ENCODE data around the gene GPR160. TPM values are rescaled to one million over a fixed set of nuclear protein-coding genes. Genes with fewer than 3 reads are reported as not detected.

Gene GPR160
- total RNA-seq, 2 donors from 2014 or later = 27.4 to 88.9 TPM

DNA sequence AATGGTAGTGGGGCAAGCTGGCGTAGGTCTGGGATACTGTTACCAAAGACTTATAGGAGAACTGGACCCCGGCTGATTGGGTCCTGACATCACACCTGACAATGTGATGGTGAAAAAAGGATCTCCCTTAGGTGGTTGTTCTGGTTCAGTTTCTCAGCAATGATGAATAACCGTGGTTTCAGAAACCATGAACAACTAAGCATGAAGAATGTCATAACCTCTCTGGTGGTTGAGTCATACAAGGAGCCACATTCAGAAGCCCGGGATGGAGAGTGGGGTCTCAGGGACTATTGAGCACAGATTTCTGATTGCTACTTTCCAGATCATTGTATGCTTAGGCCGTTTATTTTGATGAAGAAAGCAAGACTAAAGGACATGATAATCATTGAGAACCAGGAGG, 17.4 kb downstream of the GPR160 start:
- no peaks in the 10 kb centered on the region for H3K36me3 ChIP-seq
- no peaks in the 10 kb centered on the region for H3K27me3 ChIP-seq (replicated peaks; ENCODE audit: insufficient read depth)
- DNase-seq (ENCODE audit: low spot score) = no peak
- WGBS = 86% methylated on average over 5 of the region's 5 CpGs
- H3K4me1 ChIP-seq (replicated peaks) = peaks cover 3% of the 10 kb centered on the region
- peak overlapping the region in 1 of 2 donors; percentile 38 for H3K27ac ChIP-seq
- H3K4me3 ChIP-seq = no peak overlapping the region
- no peaks in the 10 kb centered on the region for H3K9me3 ChIP-seq
- intact Hi-C loops (cut with DNase I) = no loop called here
- TF ChIP-seq, protein P1, sequence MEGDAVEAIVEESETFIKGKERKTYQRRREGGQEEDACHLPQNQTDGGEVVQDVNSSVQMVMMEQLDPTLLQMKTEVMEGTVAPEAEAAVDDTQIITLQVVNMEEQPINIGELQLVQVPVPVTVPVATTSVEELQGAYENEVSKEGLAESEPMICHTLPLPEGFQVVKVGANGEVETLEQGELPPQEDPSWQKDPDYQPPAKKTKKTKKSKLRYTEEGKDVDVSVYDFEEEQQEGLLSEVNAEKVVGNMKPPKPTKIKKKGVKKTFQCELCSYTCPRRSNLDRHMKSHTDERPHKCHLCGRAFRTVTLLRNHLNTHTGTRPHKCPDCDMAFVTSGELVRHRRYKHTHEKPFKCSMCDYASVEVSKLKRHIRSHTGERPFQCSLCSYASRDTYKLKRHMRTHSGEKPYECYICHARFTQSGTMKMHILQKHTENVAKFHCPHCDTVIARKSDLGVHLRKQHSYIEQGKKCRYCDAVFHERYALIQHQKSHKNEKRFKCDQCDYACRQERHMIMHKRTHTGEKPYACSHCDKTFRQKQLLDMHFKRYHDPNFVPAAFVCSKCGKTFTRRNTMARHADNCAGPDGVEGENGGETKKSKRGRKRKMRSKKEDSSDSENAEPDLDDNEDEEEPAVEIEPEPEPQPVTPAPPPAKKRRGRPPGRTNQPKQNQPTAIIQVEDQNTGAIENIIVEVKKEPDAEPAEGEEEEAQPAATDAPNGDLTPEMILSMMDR (IDR thresholded peaks at IDR 0.05) = no peak
- TF ChIP-seq POLR2A (IDR thresholded peaks at IDR 0.05) = no peak

DNA sequence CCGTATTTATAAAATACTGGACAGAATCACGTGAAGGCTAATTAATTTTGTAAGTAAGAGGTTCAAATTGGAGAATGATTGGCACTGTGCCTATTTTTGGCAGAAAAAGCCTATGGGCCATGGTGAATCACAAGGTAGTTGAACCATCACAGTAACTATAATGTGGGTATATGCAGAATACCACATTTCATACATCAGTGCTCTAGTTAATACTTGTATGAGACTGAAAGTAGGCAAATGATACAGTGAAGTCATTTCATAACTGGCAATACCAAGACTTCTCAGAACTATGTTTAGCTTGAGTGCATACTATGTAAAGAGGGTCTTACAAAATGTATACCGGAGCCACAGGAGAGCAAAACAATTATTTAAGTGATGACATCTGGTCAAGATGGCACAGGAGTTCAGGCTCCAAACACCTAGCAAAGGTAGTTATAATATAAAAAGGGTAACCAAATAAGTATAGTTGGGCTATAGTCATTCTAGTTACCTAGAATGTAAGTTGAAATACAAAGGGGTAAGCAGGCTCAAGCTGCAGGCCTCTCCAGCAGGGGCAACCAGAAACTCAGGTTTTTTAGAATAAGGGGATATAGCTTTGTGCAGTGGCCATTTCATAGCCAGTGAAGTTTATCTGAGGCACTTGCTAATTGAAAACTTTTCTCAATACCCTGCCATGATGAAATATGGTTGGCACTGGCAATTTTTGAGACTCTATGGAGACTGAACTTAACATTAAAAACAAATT, 19.1 kb downstream of the GPR160 start:
- H3K36me3 ChIP-seq = no peaks in the 10 kb centered on the region
- H3K9me3 ChIP-seq = no peaks in the 10 kb centered on the region
- peak overlapping the region in 1 of 2 donors; percentile 44 for H3K27ac ChIP-seq
- no peak for TF ChIP-seq POLR2A (IDR thresholded peaks at IDR 0.05)
- no peak overlapping the region for H3K4me3 ChIP-seq
- no peaks in the 10 kb centered on the region for H3K27me3 ChIP-seq (replicated peaks; ENCODE audit: insufficient read depth)
- no peak for DNase-seq (ENCODE audit: low spot score)
- 87% methylated on average over 3 of the region's 3 CpGs for WGBS
- H3K4me1 ChIP-seq (replicated peaks) = peaks cover 3% of the 10 kb centered on the region
- intact Hi-C loops (cut with DNase I) = no loop called here

DNA sequence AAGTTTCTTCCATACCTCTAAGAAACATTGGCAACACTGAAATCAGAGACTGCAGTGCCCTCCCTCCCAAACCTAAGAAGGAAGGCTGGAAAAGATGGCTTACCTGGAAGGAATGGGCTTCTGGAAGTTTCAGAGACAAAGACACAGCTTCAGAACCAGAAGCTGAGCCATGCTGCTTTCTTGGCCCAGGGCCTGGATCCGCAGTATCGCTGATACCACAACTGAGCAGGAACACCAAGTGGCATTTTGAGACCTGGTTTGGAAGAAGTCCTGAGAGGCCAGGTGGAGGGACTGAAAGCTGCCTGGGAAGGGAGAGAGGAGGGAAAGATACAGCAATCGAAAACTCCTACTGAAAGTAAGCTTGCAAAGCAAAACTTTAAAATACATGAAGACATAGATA, 19.8 kb downstream of the GPR160 start:
- H3K27ac ChIP-seq = peak overlapping the region in 1 of 2 donors; percentile 44
- no peak for DNase-seq (ENCODE audit: low spot score)
- TF ChIP-seq POLR2AphosphoS5 (IDR thresholded peaks at IDR 0.05) (peak; percentile 9), POLR2A (IDR thresholded peaks at IDR 0.05) (no peak)
- peaks cover 3% of the 10 kb centered on the region for H3K4me1 ChIP-seq (replicated peaks)
- 60% methylated on average over 3 of the region's 3 CpGs for WGBS
- H3K9me3 ChIP-seq = no peaks in the 10 kb centered on the region
- no peaks in the 10 kb centered on the region for H3K36me3 ChIP-seq
- no peak overlapping the region for H3K4me3 ChIP-seq
- no peaks in the 10 kb centered on the region for H3K27me3 ChIP-seq (replicated peaks; ENCODE audit: insufficient read depth)
- intact Hi-C loops (cut with DNase I) = no loop called here

DNA sequence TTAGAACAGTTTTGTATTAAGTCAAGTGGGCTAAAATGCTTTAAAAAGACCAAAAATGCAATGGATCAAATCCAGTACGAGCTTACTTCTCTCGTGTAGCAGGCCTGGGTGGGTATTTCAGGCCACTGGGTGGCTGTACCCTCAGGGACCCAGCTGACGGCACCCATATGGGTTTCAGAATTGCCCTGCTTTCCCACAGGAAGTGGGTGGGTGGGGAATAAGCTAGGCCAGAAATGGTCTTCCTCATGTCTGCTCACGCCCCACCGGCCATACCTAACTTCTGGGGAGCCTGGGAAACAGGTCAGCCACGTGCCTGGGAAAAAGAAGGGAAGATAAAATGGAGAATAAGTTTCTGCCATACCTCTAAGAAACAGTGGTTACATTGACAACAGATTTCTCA, 20.3 kb downstream of the GPR160 start:
- WGBS = 79% methylated on average over 6 of the region's 6 CpGs
- no peaks in the 10 kb centered on the region for H3K36me3 ChIP-seq
- H3K9me3 ChIP-seq = no peaks in the 10 kb centered on the region
- intact Hi-C loops (cut with DNase I) = no loop called here
- DNase-seq (ENCODE audit: low spot score) = no peak
- H3K4me3 ChIP-seq = no peak overlapping the region
- H3K27ac ChIP-seq = peak overlapping the region in 1 of 2 donors; percentile 44
- H3K4me1 ChIP-seq (replicated peaks) = peaks cover 3% of the 10 kb centered on the region
- no peaks in the 10 kb centered on the region for H3K27me3 ChIP-seq (replicated peaks; ENCODE audit: insufficient read depth)
- TF ChIP-seq POLR2AphosphoS5 (IDR thresholded peaks at IDR 0.05) (no peak), POLR2A (IDR thresholded peaks at IDR 0.05) (no peak)
- TF ChIP-seq, protein P1 (IDR thresholded peaks at IDR 0.05) = no peak

DNA sequence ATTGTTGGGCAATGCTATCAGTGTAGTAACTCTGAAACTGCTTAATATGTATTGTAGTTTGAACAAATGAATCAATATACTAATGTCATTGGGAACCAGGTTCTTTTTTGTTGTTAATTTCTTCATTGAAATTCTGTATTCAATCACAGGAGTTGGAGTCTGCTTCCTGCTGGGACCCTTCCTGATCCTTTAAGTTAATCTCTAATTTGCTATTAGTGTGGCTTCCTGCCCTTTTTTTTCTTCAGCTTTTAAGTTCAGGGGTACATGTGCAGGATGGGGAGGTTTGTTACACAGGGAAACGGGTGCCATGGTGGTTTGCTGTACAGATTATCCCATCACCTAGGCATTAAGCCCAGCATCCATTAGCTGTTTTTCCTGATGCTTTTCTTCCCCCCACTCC, 21.7 kb downstream of the GPR160 start:
- 76% methylated on average over 1 of the region's 1 CpG for WGBS
- Histone ChIP-seq H3K4me1 (replicated peaks) (peaks cover 3% of the 10 kb centered on the region), H3K27ac (no peak overlapping the region), H3K27me3 (replicated peaks; ENCODE audit: insufficient read depth) (no peaks in the 10 kb centered on the region), H3K36me3 (no peaks in the 10 kb centered on the region), H3K9me3 (no peaks in the 10 kb centered on the region), H3K4me3 (no peak overlapping the region)
- DNase-seq (ENCODE audit: low spot score) = no peak
- intact Hi-C loops (cut with DNase I) = no loop called here
- TF ChIP-seq, protein P1 (IDR thresholded peaks at IDR 0.05) = no peak
- TF ChIP-seq POLR2A (IDR thresholded peaks at IDR 0.05) (no peak), POLR2AphosphoS5 (IDR thresholded peaks at IDR 0.05) (no peak)

DNA sequence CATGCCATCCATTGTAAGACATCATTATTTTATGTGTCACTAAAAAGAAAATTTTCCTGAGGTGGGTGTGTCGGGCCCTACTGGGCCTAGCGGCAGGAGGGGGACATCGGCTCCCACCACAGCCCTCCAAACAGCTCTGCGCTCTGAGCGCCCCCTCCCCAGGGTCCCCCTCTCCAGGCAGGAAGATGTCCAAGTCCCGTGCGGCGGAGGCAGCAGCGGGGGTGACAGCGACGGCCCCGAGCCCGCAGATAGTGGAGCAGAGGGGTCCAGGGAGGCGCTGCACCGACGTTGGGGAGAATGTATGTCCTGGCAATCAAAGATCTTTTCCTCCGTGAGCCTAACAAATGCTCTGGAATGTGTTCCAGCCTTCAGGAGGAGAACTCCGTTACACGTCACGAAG, 24.3 kb downstream of the GPR160 start:
- Histone ChIP-seq H3K4me1 (replicated peaks) (peaks cover 3% of the 10 kb centered on the region), H3K36me3 (no peaks in the 10 kb centered on the region), H3K27ac (no peak overlapping the region), H3K4me3 (no peak overlapping the region), H3K9me3 (no peaks in the 10 kb centered on the region), H3K27me3 (replicated peaks; ENCODE audit: insufficient read depth) (no peaks in the 10 kb centered on the region)
- 96% methylated on average over 20 of the region's 20 CpGs for WGBS
- no peak for DNase-seq (ENCODE audit: low spot score)
- intact Hi-C loops (cut with DNase I) = no loop called here
- TF ChIP-seq, protein P1 (IDR thresholded peaks at IDR 0.05) = no peak
- TF ChIP-seq POLR2A (IDR thresholded peaks at IDR 0.05) (no peak), POLR2AphosphoS5 (IDR thresholded peaks at IDR 0.05) (no peak)
